HepG2 (cell line): ENCODE data around the gene COG1. TPM values are rescaled to one million over a fixed set of nuclear protein-coding genes. Genes with fewer than 3 reads are reported as not detected.

Experiments
- ARID3A ChIP-seq: IDR thresholded peaks from 2 replicates; pipeline ENCODE4 v1.6.1; 2012; ENCODE audit warnings: low read depth, low read length, improper control_type of control experiment
- EP300 ChIP-seq, 3 experiments: sonication (generic) in 1 of 3; formaldehyde crosslinking in 1 of 3; IDR thresholded peaks; 2 replicates each; pipeline versions ENCODE4 v1.5.1 to v1.6.1; 2011 to 2020; ENCODE audit warnings: low read depth in 2 of 3, low read length in 2 of 3, borderline replicate concordance in 1 of 3, improper control_type of control experiment in 1 of 3, mild to moderate bottlenecking in 1 of 3, missing genetic modification reagents in 1 of 3, moderate library complexity in 1 of 3
- FOSL2 ChIP-seq: sonication (generic); formaldehyde crosslinking; IDR thresholded peaks from 2 replicates; pipeline ENCODE4 v1.4.0; 2020; ENCODE audit warnings: missing genetic modification reagents
- FOXA1 ChIP-seq, 2 experiments: fragments of 450-650 bp in 1 of 2; sonication (generic) in 1 of 2; formaldehyde crosslinking in 1 of 2; IDR thresholded peaks; 2 replicates each; pipeline versions ENCODE4 v1.4.0 to v1.6.1; 2016 to 2020; ENCODE audit warnings: missing genetic modification reagents in 1 of 2
- FOXP1 ChIP-seq, 2 experiments: fragments of 450-650 bp in 1 of 2; IDR thresholded peaks; 2 replicates each; pipeline ENCODE4 v1.6.1; 2017 to 2018; ENCODE audit warnings: antibody characterized with exemption in 1 of 2
- ISX ChIP-seq: sonication (generic); formaldehyde crosslinking; conservative IDR thresholded peaks from 2 replicates; pipeline ENCODE4 v1.5.0; 2020; ENCODE audit warnings: missing genetic modification reagents
- KDM3A ChIP-seq: IDR thresholded peaks from 2 replicates; pipeline ENCODE4 v1.6.1; 2018; ENCODE audit warnings: low read depth, missing compliant biosample characterization
- NFATC3 ChIP-seq: sonication (generic); formaldehyde crosslinking; IDR thresholded peaks from 2 replicates; pipeline ENCODE4 v1.5.1; 2020; ENCODE audit warnings: mild to moderate bottlenecking, missing genetic modification reagents
- PATZ1 ChIP-seq: sonication (generic); formaldehyde crosslinking; IDR thresholded peaks from 2 replicates; pipeline ENCODE4 v1.4.0; 2020; ENCODE audit warnings: missing genetic modification reagents
- PRDM4 ChIP-seq: sonication (generic); formaldehyde crosslinking; IDR thresholded peaks from 2 replicates; pipeline ENCODE4 v1.9.0; 2021; ENCODE audit warnings: missing genetic modification reagents, borderline replicate concordance
- RAD21 ChIP-seq: fragments of 450-650 bp; formaldehyde crosslinking; IDR thresholded peaks from 2 replicates; pipeline ENCODE4 v1.5.0; 2020; ENCODE audit warnings: mild to moderate bottlenecking
- SAP130 ChIP-seq: IDR thresholded peaks from 2 replicates; pipeline ENCODE4 v1.6.1; 2016; ENCODE audit warnings: low read depth
- SCMH1 ChIP-seq: sonication (generic); formaldehyde crosslinking; IDR thresholded peaks from 2 replicates; pipeline ENCODE4 v1.9.0; 2021; ENCODE audit warnings: missing genetic modification reagents, mild to moderate bottlenecking, borderline replicate concordance
- TEAD3 ChIP-seq: optimal IDR thresholded peaks from 2 replicates; pipeline ENCODE3; 2016; ENCODE audit warnings: borderline replicate concordance
- YEATS2 ChIP-seq: sonication (generic); formaldehyde crosslinking; IDR thresholded peaks from 2 replicates; pipeline ENCODE4 v1.4.0; 2020; ENCODE audit warnings: missing genetic modification reagents, borderline replicate concordance
- ZFAT ChIP-seq: sonication (generic); formaldehyde crosslinking; conservative IDR thresholded peaks from 2 replicates; pipeline ENCODE4 v1.8.1; 2023; ENCODE audit warnings: missing genetic modification reagents, inconsistent platforms
- ZFP41 ChIP-seq: sonication (generic); formaldehyde crosslinking; IDR thresholded peaks from 2 replicates; pipeline ENCODE4 v1.4.0; 2020; ENCODE audit warnings: mild to moderate bottlenecking, missing genetic modification reagents, borderline replicate concordance
- ZNF205 ChIP-seq: IDR thresholded peaks from 2 replicates; pipeline ENCODE4 v1.6.1; 2018; ENCODE audit warnings: missing biosample characterization, missing genetic modification reagents
- ZNF414 ChIP-seq: sonication (generic); formaldehyde crosslinking; IDR thresholded peaks from 2 replicates; pipeline ENCODE4 v1.5.0; 2020; ENCODE audit warnings: missing genetic modification reagents
- ZNF432 ChIP-seq: sonication (generic); formaldehyde crosslinking; IDR thresholded peaks from 2 replicates; pipeline ENCODE4 v1.5.0; 2020; ENCODE audit warnings: missing genetic modification reagents, mild to moderate bottlenecking, borderline replicate concordance
- ZNF720 ChIP-seq: sonication (generic); formaldehyde crosslinking; IDR thresholded peaks from 2 replicates; pipeline ENCODE4 v1.4.0; 2020; ENCODE audit warnings: missing genetic modification reagents
- ZNF772 ChIP-seq: sonication (generic); formaldehyde crosslinking; IDR thresholded peaks from 2 replicates; pipeline ENCODE4 v1.5.0; 2020; ENCODE audit warnings: mild to moderate bottlenecking, missing genetic modification reagents
- ZSCAN9 ChIP-seq: IDR thresholded peaks from 2 replicates; pipeline ENCODE4 v1.6.1; 2016; ENCODE audit warnings: borderline replicate concordance
- polyA plus RNA-seq, 8 experiments: library from polyadenylated mRNA; depleted of rRNA in 3 of 8; stranded (reverse) in 7 of 8; unstranded in 1 of 8; fragments of >200 nt; fragmentation: Illumina TruSeq in 4 of 8; extraction: Trizol in 4 of 8; gene quantifications; 2 replicates each; pipeline versions ENCODE4 v1.2.1 to v1.2.3, GENCODE V29; 2011 to 2016; ENCODE audit warnings: low read depth in 4 of 8, missing spikeins in 1 of 8, mixed read lengths in 1 of 8; ENCODE audit not compliant: insufficient read depth in 1 of 8
- total RNA-seq, 5 experiments: library from RNA; depleted of rRNA; stranded (reverse); fragments of >200 nt; fragmentation: Illumina TruSeq; extraction: Trizol; gene quantifications; 2 replicates each; pipeline ENCODE4 v1.2.3, GENCODE V29; 2016; ENCODE audit warnings: low read depth in 1 of 5

The COG1 gene
- total and polyA plus RNA-seq, 2 of the 13 experiments (the other 11 are each of a cell fraction or from before 2014, with no cell fraction given) = 36.6 to 39.7 TPM

- TF ChIP-seq ZFP41 (CRISPR knock-in tag) (no peak), FOSL2 (CRISPR knock-in tag) (peak; percentile 88), PATZ1 (CRISPR knock-in tag) (peak; percentile 88), ARID3A (peak; percentile 23; the same call in 1 of the 2 replicates), ZNF205 (CRISPR knock-in tag) (peak; percentile 62; the same call in 1 of the 2 replicates), ZNF432 (no peak), RAD21 (CRISPR knock-in tag) (no peak), NFATC3 (CRISPR knock-in tag) (no peak), KDM3A (peak; percentile 67; the same call in 1 of the 2 replicates), SAP130 (CRISPR knock-in tag) (peak; percentile 88), ZNF720 (CRISPR knock-in tag) (no peak), FOXP1 (IDR thresholded peaks at IDR 0.05) (peak; percentile 77), FOXP1 (CRISPR knock-in tag; IDR thresholded peaks at IDR 0.05) (peak; percentile 98), PRDM4 (CRISPR knock-in tag) (peak; percentile 84; the same call in 1 of the 2 replicates), TEAD3 (peak; percentile 90), ZSCAN9 (CRISPR knock-in tag) (peak; percentile 74; the same call in 1 of the 2 replicates), FOXA1 (IDR thresholded peaks at IDR 0.05) (peak; percentile 75), FOXA1 (CRISPR knock-in tag; IDR thresholded peaks at IDR 0.05) (peak; percentile 100), ZNF414 (CRISPR knock-in tag) (0 out of 2 replicates have a peak, but pooled peaks have one; percentile 71), EP300 (IDR thresholded peaks at IDR 0.05; ENCODE audit: low read depth in 2 of 2, low read length in 2 of 2) (peak; percentile 33 to 96; a peak in 3 of 4 replicates), EP300 (CRISPR knock-in tag; IDR thresholded peaks at IDR 0.05; ENCODE audit: borderline replicate concordance) (peak; percentile 93), YEATS2 (CRISPR knock-in tag) (peak; percentile 68; the same call in 1 of the 2 replicates), ISX (no peak), SCMH1 (CRISPR knock-in tag) (no peak), ZFAT (CRISPR knock-in tag) (no peak), ZNF772 (CRISPR knock-in tag) (peak; percentile 92)
Measured at GRCh38 chr17:73187203-73187769, 5.6 kb upstream of the COG1 start (continued).
